Stimulated activated CD4-positive, alpha-beta T cell treated with anti-CD3 and anti-CD28 coated beads, TNF-alpha, amount 100 ng/mL, for 1 hour (primary cell): Measurements from ENCODE around the gene CNTN2.

ENCODE experiments used
- DNase-seq, 3 donors: peaks; one replicate each; pipeline ENCODE4 v3.0.0-alpha.2; 2020; ENCODE audit warnings: low read depth in 3 of 3, low spot score in 1 of 3

The CNTN2 gene

DNA sequence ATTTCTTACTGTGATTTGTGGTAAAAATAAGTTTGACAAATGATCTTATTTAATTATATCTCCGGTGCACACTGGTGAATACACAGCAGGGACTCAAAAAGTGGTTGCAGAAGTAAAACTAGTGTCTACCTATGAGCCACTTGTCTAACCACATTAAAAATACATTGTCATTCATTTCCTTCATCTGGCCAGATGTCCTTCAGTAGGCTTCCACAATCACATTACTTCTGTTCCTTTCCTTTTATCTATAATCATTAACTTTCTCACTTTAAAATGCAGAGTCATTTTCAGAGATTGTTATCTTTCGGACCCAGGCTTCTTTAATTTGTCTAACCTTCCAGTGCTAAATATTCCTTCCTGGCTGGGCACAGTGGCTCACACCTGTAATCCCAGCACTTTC, 75.7 kb downstream of the CNTN2 start:
- DNase-seq: no peak

- peak; percentile 92 to 93 (median 93) for DNase-seq
Measured at GRCh38 chr1:205121660-205122488, 78.9 kb downstream of the CNTN2 start, which contains the start of gene RBBP5. TSS of gene RBBP5 (minus strand) at chr1:205121978. CDS start at chr1:205121873, 105 bp downstream.

GRCh38 chr1:205122489-205122882, 79.5 kb downstream of the CNTN2 start:
- no peak for DNase-seq

DNA sequence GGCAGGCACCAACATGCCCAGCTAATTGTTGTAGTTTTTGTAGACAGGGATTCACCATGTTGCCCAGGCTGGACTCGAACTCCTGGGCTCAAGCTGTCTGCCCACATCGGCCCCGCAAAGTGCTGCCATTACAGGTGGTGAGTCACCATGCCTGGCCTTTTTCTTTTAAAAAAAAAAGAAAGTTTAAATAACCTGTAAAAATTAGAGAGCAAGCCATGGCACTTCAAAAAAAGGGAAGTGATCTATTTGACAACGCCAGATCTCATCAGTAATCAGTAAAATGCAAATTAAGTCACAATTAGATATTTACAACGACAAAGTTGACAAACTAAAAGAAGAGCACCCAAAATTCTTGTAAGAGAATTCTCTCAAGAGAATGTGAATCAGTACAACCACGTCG, 81.7 kb downstream of the CNTN2 start:
- no peak for DNase-seq

GRCh38 chr1:205127646-205128045, 84.6 kb downstream of the CNTN2 start:
- DNase-seq: no peak
